ENCODE data around the gene CDC37L1. TPM values are rescaled to one million over a fixed set of nuclear protein-coding genes. Genes with fewer than 3 reads are reported as not detected.

The CDC37L1 gene
- total RNA-seq, 1 donor from 2014 or later = 12.3 TPM

- no peaks in the 10 kb centered on the region for H3K9me3 Mint-ChIP-seq
- H3K27ac Mint-ChIP-seq = peak overlapping the region; percentile 66
- TF ChIP-seq, protein P1, sequence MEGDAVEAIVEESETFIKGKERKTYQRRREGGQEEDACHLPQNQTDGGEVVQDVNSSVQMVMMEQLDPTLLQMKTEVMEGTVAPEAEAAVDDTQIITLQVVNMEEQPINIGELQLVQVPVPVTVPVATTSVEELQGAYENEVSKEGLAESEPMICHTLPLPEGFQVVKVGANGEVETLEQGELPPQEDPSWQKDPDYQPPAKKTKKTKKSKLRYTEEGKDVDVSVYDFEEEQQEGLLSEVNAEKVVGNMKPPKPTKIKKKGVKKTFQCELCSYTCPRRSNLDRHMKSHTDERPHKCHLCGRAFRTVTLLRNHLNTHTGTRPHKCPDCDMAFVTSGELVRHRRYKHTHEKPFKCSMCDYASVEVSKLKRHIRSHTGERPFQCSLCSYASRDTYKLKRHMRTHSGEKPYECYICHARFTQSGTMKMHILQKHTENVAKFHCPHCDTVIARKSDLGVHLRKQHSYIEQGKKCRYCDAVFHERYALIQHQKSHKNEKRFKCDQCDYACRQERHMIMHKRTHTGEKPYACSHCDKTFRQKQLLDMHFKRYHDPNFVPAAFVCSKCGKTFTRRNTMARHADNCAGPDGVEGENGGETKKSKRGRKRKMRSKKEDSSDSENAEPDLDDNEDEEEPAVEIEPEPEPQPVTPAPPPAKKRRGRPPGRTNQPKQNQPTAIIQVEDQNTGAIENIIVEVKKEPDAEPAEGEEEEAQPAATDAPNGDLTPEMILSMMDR (IDR thresholded peaks at IDR 0.05) = no peak
- intact Hi-C loops (cut with micrococcal nuclease) = loop anchor here (1.0 to 10.0 kb wide), 4 partner anchors 16 to 324 kb away; partner anchors contain the start of genes AK3, CDC37L1 and JAK2
- ChIA-PET POLR2A (interaction anchor here (0.6 to 3.2 kb wide), 3 partner anchors 11 to 79 kb away, joined by 3 to 21 read pairs (median 5); partner anchors contain the start of gene CDC37L1), CTCF (no interaction called here)
- ATAC-seq (ENCODE audit: low read depth) (no peak), DNase-seq (no peak)
- H3K27me3 Mint-ChIP-seq = peaks cover 9% of the 10 kb centered on the region
- peak overlapping the region; percentile 92 for H3K4me3 Mint-ChIP-seq
- H3K4me1 Mint-ChIP-seq = peaks cover 49% of the 10 kb centered on the region
- peaks cover 4% of the 10 kb centered on the region for H3K36me3 Mint-ChIP-seq (ENCODE audit: low read depth)
Measured at GRCh38 chr9:4662989-4663792, 16.2 kb upstream of the CDC37L1 start.

GRCh38 chr9:4663956-4664355 is 15.4 kb upstream of the CDC37L1 start:
- Mint-ChIP-seq H3K27me3 (peaks cover 14% of the 10 kb centered on the region), H3K4me1 (peaks cover 49% of the 10 kb centered on the region), H3K4me3 (peak overlapping the region; percentile 92), H3K36me3 (ENCODE audit: low read depth) (peaks cover 4% of the 10 kb centered on the region), H3K27ac (no peak overlapping the region), H3K9me3 (no peaks in the 10 kb centered on the region)
- DNase-seq (no peak), ATAC-seq (ENCODE audit: low read depth) (no peak)
- intact Hi-C loops (cut with micrococcal nuclease) = loop anchor here (5.0 to 10.0 kb wide), 2 partner anchors 199 to 323 kb away; partner anchors contain the start of gene JAK2
- POLR2A ChIA-PET = interaction anchor here (0.7 to 3.2 kb wide), 2 partner anchors 11 to 16 kb away, joined by 3 to 21 read pairs; partner anchors contain the start of gene CDC37L1
- CTCF ChIA-PET = no interaction called here
- TF ChIP-seq, protein P1 (IDR thresholded peaks at IDR 0.05) = no peak

- no peak for ATAC-seq (ENCODE audit: low read depth)
- peaks cover 12% of the 10 kb centered on the region for H3K27me3 Mint-ChIP-seq
- intact Hi-C loops (cut with micrococcal nuclease) = loop anchor here (10.0 kb wide), 1 partner anchor 201 kb away; no protein-coding TSS in a partner anchor
- H3K4me3 Mint-ChIP-seq = peak overlapping the region; percentile 25
- ChIA-PET POLR2A (interaction anchor here (1.9 to 2.2 kb wide), 2 partner anchors 14 to 75 kb away, joined by 7 to 12 read pairs; partner anchors contain the start of genes AK3 and CDC37L1), CTCF (interaction anchor here (0.7 to 1.6 kb wide), 3 partner anchors 14 to 1195 kb away, joined by 3 to 5 read pairs (median 3); partner anchors contain the start of gene CDC37L1)
- peaks cover 4% of the 10 kb centered on the region for H3K36me3 Mint-ChIP-seq (ENCODE audit: low read depth)
- TF ChIP-seq, protein P1 (IDR thresholded peaks at IDR 0.05) = no peak
- no peak overlapping the region for H3K27ac Mint-ChIP-seq
- DNase-seq = no peak
- H3K4me1 Mint-ChIP-seq = peaks cover 49% of the 10 kb centered on the region
- H3K9me3 Mint-ChIP-seq = no peaks in the 10 kb centered on the region
Measured at GRCh38 chr9:4665357-4665756, 14.0 kb upstream of the CDC37L1 start.

DNA sequence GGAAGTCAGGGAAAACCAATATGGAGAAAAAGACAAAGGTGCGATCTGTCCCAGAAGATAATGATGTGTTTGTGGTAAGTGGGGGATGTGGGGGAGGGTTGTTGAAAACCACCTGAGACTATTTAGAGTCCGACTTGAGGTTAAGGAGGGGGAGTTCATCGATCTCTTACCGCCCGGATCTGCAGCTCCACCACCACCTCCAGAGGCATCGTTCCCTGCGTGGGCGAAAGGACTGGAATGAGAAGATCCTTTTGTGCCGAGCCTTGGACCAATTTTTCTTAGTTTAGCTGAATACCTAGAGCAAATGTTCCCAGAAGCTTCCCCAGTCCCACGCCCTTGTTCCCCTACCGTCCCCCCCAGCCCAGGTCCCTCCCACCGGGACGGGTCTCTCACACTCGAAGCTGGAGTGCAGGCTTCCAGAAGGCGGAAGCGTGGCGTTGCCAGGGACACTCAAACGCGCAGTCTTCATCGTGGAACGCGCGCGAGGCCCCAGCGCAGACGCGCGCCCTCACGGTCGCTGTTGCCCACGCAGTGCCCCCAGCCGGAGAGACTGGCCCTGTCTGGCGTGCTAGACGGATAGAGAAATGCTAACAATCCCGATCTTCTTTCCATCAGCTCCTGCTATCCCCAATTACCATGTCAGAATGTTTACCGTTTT is 13.2 kb upstream of the CDC37L1 start, which contains the start of gene SPATA6L:
TSS of gene SPATA6L (minus strand) at position 439 of the 658 bp plus-strand sequence. CDS start at position 209, 230 bp downstream.
- Mint-ChIP-seq H3K4me1 (peaks cover 49% of the 10 kb centered on the region), H3K27me3 (peaks cover 12% of the 10 kb centered on the region), H3K4me3 (peak within 1 kb of the TSS; percentile 73), H3K36me3 (ENCODE audit: low read depth) (peaks cover 4% of the 10 kb centered on the region), H3K9me3 (no peaks in the 10 kb centered on the region), H3K27ac (peak within 1 kb of the TSS; percentile 63)
- ATAC-seq (ENCODE audit: low read depth) = peak; percentile 30
- ChIA-PET CTCF (interaction anchor here (0.6 to 1.6 kb wide), 2 partner anchors 13 to 93 kb away, joined by 3 to 5 read pairs; partner anchors contain the start of gene CDC37L1), POLR2A (interaction anchor here (1.9 to 2.2 kb wide), 2 partner anchors 13 to 74 kb away, joined by 7 to 12 read pairs; partner anchors contain the start of genes AK3 and CDC37L1)
- TF ChIP-seq, protein P1 (IDR thresholded peaks at IDR 0.05) = no peak
- intact Hi-C loops (cut with micrococcal nuclease) = loop anchor here (1.0 to 10.0 kb wide), 2 partner anchors 13 to 201 kb away; partner anchors contain the start of gene CDC37L1
- DNase-seq = peak; percentile 22

All from activated B cell treated with CpG ODN at 0.5 μM for 24 hours (primary cell).